A673 (cell line): ENCODE results near the gene SLC28A1. TPM values are rescaled to one million over a fixed set of nuclear protein-coding genes. Genes with fewer than 3 reads are reported as not detected.

Source experiments
- BruUV-seq: library from RNA; stranded (reverse); fragments of 400-500 nt; replicated peaks from 2 replicates; lab custom pipeline; 2021; lab: Mats Ljungman, UMichigan
- CTCF ChIA-PET: fragments of 300-600 bp; sonication (Branson Sonifier 250); formaldehyde crosslinking; loops from one replicate; lab custom pipeline; 2022; ENCODE audit warnings: antibody characterized with exemption; lab: Charles Lee
- POLR2A ChIA-PET: fragments of 300-600 bp; sonication (Branson Sonifier 250); formaldehyde crosslinking; loops from one replicate; lab custom pipeline; 2022; ENCODE audit warnings: antibody characterized with exemption; ENCODE audit not compliant: low non-redundant PET; lab: Charles Lee
- DNase-seq: peaks from one replicate; pipeline ENCODE4 v3.0.0-alpha.2; 2015; ENCODE audit warnings: low spot score
- H3K27ac ChIP-seq: fragments of 200-600 bp; sonication (generic); 2 replicates; pipeline ENCODE4 v1.5.1; 2016; ENCODE audit warnings: mixed run types, low read depth, mild to moderate bottlenecking, mixed read lengths, antibody characterized with exemption, low read length; ENCODE audit not compliant: poor library complexity, severe bottlenecking
- H3K27me3 ChIP-seq: fragments of 200-600 bp; sonication (generic); replicated peaks from 2 replicates; pipeline ENCODE4 v1.6.1; 2017; ENCODE audit warnings: mixed run types, low read depth, mild to moderate bottlenecking, mixed read lengths, antibody characterized with exemption, low read length; ENCODE audit not compliant: insufficient read depth, poor library complexity
- H3K36me3 ChIP-seq: fragments of 200-600 bp; sonication (generic); 2 replicates; pipeline ENCODE4 v1.6.1; 2016; ENCODE audit warnings: mixed run types, mild to moderate bottlenecking, mixed read lengths, antibody characterized with exemption, low read length; ENCODE audit not compliant: insufficient read depth, poor library complexity, severe bottlenecking
- H3K4me1 ChIP-seq: fragments of 200-600 bp; sonication (generic); 2 replicates; pipeline ENCODE4 v1.6.1; 2017; ENCODE audit warnings: mixed run types, mild to moderate bottlenecking, mixed read lengths, antibody characterized with exemption, low read length; ENCODE audit not compliant: insufficient read depth, poor library complexity, severe bottlenecking
- H3K4me3 ChIP-seq: fragments of 200-600 bp; sonication (generic); 2 replicates; pipeline ENCODE4 v1.5.1; 2016; ENCODE audit warnings: low read depth, mixed run types, mild to moderate bottlenecking, mixed read lengths, low read length; ENCODE audit not compliant: poor library complexity, severe bottlenecking
- H3K9me3 ChIP-seq: fragments of 200-600 bp; sonication (generic); 2 replicates; pipeline ENCODE4 v1.6.1; 2016; ENCODE audit warnings: mixed run types, low read depth, mild to moderate bottlenecking, mixed read lengths, antibody characterized with exemption, low read length; ENCODE audit not compliant: poor library complexity, severe bottlenecking
- EZH2 ChIP-seq: fragments of 200-600 bp; sonication (generic); IDR thresholded peaks from 2 replicates; pipeline ENCODE4 v1.6.1; 2017; ENCODE audit warnings: borderline replicate concordance, low read depth, mild to moderate bottlenecking, mixed read lengths, antibody characterized with exemption, low read length; ENCODE audit not compliant: poor library complexity, severe bottlenecking
- intact Hi-C: fragments of 100-400 bp; cut with micrococcal nuclease; formaldehyde crosslinking; loops from one replicate; pipeline ENCODE4 v1.10.0; 2022; ENCODE audit not compliant: unreplicated experiment
- total RNA-seq: library from RNA; stranded (reverse); gene quantifications from 2 replicates; pipeline ENCODE4 v1.2.3, GENCODE V29; 2021
- TF ChIP-seq, protein P1 (sequence below): fragments of 300-800, 200-600 bp; sonication (generic); conservative IDR thresholded peaks from 2 replicates; pipeline ENCODE4 v1.5.1; 2017; ENCODE audit warnings: low read depth, mild to moderate bottlenecking, antibody characterized with exemption, low read length, moderate library complexity, mixed read lengths

SLC28A1 gene
- total RNA-seq, 1 experiment from 2014 or later, result not detected

DNA sequence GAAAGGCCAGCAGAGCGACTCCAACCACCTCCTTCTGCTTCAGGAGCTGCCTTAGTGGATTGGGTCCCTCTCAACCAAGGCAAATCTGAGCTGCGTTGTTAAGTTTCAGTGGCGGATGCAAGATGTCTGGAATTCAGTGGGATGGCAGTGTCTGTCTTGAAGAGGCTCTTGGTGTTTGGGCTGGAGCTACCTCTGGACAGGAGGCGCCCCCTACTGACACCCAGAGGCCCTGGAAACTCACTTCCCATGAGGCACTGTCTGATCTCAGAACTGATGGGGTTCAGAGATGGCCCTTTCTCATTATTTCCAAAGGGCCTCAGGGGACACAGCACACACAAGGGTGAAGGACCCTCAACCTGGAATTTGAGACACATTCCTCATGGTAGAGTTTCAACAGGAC lies 6.0 kb upstream of the SLC28A1 start:
- Histone ChIP-seq H3K36me3 (no peaks in the 10 kb centered on the region), H3K27me3 (no peaks in the 10 kb centered on the region), H3K4me1 (no peaks in the 10 kb centered on the region), H3K9me3 (no peaks in the 10 kb centered on the region), H3K4me3 (no peak overlapping the region), H3K27ac (no peak overlapping the region)
- POLR2A ChIA-PET, result interaction anchor here (0.5 kb wide), 1 partner anchor 33 kb away, joined by 8 read pairs; no protein-coding TSS in a partner anchor
- DNase-seq, result peak; percentile 70
- CTCF ChIA-PET, result interaction anchor here (0.5 to 1.2 kb wide), 4 partner anchors 49 to 307 kb away, joined by 4 to 7 read pairs (median 6); no protein-coding TSS in a partner anchor
- TF ChIP-seq EZH2, result no peak
- TF ChIP-seq, protein P1, sequence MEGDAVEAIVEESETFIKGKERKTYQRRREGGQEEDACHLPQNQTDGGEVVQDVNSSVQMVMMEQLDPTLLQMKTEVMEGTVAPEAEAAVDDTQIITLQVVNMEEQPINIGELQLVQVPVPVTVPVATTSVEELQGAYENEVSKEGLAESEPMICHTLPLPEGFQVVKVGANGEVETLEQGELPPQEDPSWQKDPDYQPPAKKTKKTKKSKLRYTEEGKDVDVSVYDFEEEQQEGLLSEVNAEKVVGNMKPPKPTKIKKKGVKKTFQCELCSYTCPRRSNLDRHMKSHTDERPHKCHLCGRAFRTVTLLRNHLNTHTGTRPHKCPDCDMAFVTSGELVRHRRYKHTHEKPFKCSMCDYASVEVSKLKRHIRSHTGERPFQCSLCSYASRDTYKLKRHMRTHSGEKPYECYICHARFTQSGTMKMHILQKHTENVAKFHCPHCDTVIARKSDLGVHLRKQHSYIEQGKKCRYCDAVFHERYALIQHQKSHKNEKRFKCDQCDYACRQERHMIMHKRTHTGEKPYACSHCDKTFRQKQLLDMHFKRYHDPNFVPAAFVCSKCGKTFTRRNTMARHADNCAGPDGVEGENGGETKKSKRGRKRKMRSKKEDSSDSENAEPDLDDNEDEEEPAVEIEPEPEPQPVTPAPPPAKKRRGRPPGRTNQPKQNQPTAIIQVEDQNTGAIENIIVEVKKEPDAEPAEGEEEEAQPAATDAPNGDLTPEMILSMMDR, result peak; percentile 76
- BruUV-seq, result no TSS peak
- intact Hi-C loops, result loop anchor here (2.0 kb wide), 1 partner anchor 290 kb away; no protein-coding TSS in a partner anchor

DNA sequence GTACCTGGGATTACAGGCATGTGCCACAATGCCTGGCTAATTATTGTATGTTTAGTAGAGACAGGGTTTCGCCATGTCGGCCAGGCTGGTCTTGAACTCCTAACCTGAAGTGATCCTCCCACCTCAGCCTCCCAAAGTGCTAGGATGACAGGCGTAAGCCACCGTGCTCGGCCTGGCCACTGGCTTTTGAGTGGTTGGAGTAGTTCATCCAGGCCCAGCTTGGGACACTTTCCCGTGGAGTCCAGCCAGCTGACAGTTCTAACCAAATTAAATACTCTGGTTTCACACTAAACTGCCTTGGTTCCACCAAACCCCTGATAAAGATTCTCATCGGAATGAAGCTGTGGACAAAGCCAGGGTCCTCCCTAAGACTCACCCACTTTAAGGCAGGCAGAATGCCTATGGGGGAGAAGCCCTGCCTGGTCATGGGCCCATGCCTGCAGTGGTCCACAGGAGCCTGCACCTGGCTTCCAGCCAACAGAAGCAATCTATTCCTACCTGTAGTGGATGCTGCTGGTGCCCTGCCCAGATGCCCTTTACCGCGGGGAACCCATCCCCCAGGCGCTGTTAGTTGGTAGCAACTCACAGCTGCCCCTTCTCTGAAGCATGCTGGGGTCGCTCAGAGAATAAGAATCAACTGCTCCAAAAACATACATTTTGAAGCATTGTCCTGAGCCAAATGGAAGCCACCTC lies 5.2 kb upstream of the SLC28A1 start:
- no peak overlapping the region for H3K27ac ChIP-seq
- no peak overlapping the region for H3K4me3 ChIP-seq
- no peaks in the 10 kb centered on the region for H3K9me3 ChIP-seq
- H3K4me1 ChIP-seq, result no peaks in the 10 kb centered on the region
- POLR2A ChIA-PET, result interaction anchor here (0.5 kb wide), 1 partner anchor 34 kb away, joined by 8 read pairs; no protein-coding TSS in a partner anchor
- BruUV-seq, result no TSS peak
- TF ChIP-seq, protein P1, result no peak
- no peak for TF ChIP-seq EZH2
- H3K27me3 ChIP-seq, result no peaks in the 10 kb centered on the region
- H3K36me3 ChIP-seq, result no peaks in the 10 kb centered on the region
- intact Hi-C loops, result loop anchor here (2.0 kb wide), 1 partner anchor 290 kb away; no protein-coding TSS in a partner anchor
- no peak for DNase-seq
- CTCF ChIA-PET, result interaction anchor here (0.5 to 1.2 kb wide), 3 partner anchors 49 to 308 kb away, joined by 4 to 7 read pairs (median 6); no protein-coding TSS in a partner anchor

DNA sequence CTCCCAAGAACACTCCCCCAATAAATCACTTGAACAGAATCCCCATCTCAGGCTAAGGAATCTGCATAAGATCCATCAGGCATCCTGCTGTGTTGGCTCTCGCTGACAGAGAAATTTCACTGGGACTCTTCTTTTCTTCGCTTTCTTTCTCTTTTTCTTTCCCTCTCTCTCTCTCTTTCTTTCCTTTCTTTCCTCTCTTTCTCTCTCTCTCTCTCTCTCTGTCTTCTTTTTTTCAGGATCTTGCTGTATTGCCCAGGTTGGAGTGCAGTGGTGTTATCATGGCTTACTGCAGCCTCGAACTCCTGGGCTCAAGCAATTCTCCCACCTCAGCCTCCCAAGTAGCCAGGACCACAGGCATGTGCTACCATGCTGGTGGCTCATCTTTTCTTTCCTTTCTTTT lies 4.5 kb upstream of the SLC28A1 start:
- TF ChIP-seq EZH2, result no peak
- TF ChIP-seq, protein P1, result no peak
- CTCF ChIA-PET, result no interaction called here

More for the DNA sequence above, 4.5 kb upstream of the SLC28A1 start:
- no peaks in the 10 kb centered on the region for H3K9me3 ChIP-seq
- no peaks in the 10 kb centered on the region for H3K36me3 ChIP-seq
- DNase-seq, result no peak
- POLR2A ChIA-PET, result no interaction called here
- H3K4me3 ChIP-seq, result no peak overlapping the region
- H3K27me3 ChIP-seq, result no peaks in the 10 kb centered on the region
- intact Hi-C loops, result no loop called here
- no peak overlapping the region for H3K27ac ChIP-seq
- no TSS peak for BruUV-seq
- no peaks in the 10 kb centered on the region for H3K4me1 ChIP-seq
